Stimulated activated naive CD8-positive, alpha-beta T cell treated with anti-CD3 and anti-CD28 coated beads, Interleukin-15, Interleukin-2, amounts not matched to agents 100 ng/mL and 50 ng/mL, for 24 hours (primary cell): ENCODE data around the gene LEP.

Experiments
- H3K27ac Mint-ChIP-seq: one replicate; pipeline ENCODE4 v1.8.0; 2021; ENCODE audit warnings: mild to moderate bottlenecking, mixed read lengths
- H3K27me3 Mint-ChIP-seq: one replicate; pipeline ENCODE4 v1.8.0; 2021; ENCODE audit warnings: mixed read lengths
- H3K36me3 Mint-ChIP-seq: one replicate; pipeline ENCODE4 v1.8.0; 2021; ENCODE audit warnings: low read depth, mixed read lengths
- H3K4me1 Mint-ChIP-seq: one replicate; pipeline ENCODE4 v1.8.0; 2021; ENCODE audit warnings: low read depth, mixed read lengths
- H3K4me3 Mint-ChIP-seq: one replicate; pipeline ENCODE4 v1.8.0; 2021; ENCODE audit warnings: mild to moderate bottlenecking, mixed read lengths
- H3K9me3 Mint-ChIP-seq: one replicate; pipeline ENCODE4 v1.8.0; 2021; ENCODE audit warnings: mixed read lengths

Gene LEP

DNA sequence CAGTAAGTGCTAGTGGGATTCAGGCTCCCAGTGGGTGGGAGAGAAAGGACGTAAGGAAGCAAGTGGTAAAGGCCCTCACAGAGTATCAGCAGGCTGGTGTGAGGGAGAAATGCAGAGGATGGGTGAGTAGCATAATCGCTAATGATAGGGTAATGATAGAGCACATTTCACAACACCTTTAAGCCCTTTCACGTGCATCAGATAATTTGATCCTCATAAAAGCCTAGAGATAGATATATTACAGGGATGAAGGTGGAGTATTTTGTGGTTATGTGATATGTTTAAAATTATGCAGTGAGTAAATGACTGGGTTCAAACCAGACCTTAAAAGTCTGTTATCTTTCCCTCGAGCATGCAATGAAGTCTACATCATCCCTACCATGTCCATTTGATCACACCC, 10.3 kb downstream of the LEP start:
- Mint-ChIP-seq H3K9me3 (no peaks in the 10 kb centered on the region), H3K4me1 (no peaks in the 10 kb centered on the region), H3K27me3 (peaks cover 5% of the 10 kb centered on the region), H3K27ac (no peak overlapping the region), H3K36me3 (no peaks in the 10 kb centered on the region), H3K4me3 (no peak overlapping the region)

DNA sequence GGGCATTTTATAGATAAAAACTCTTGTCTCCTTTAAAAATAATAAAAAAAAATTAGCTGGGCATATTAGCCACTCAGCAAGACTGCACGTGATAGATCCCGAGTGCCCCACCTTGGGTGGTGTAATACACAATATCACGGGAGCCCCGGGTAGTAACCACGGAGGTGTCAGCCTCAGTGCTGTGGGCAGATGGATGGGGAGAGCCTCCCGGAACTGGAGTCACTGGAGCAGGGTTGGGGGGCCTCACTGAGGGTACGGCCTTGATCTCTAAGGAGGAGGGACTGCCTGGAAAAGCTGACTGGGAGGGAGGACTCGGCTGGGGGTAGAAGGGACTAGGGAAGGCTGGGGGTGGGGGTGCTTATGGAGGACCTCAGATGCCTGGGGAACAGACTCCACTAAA, 12.6 kb downstream of the LEP start:
- no peaks in the 10 kb centered on the region for H3K9me3 Mint-ChIP-seq
- no peak overlapping the region for H3K4me3 Mint-ChIP-seq

DNA sequence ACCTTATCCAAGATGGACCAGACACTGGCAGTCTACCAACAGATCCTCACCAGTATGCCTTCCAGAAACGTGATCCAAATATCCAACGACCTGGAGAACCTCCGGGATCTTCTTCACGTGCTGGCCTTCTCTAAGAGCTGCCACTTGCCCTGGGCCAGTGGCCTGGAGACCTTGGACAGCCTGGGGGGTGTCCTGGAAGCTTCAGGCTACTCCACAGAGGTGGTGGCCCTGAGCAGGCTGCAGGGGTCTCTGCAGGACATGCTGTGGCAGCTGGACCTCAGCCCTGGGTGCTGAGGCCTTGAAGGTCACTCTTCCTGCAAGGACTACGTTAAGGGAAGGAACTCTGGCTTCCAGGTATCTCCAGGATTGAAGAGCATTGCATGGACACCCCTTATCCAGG, 13.4 kb downstream of the LEP start:
- Mint-ChIP-seq H3K4me1 (no peaks in the 10 kb centered on the region), H3K36me3 (no peaks in the 10 kb centered on the region), H3K27ac (no peak overlapping the region), H3K4me3 (no peak overlapping the region), H3K27me3 (peaks cover 9% of the 10 kb centered on the region), H3K9me3 (no peaks in the 10 kb centered on the region)

More for the DNA sequence above, 12.6 kb downstream of the LEP start:
- no peaks in the 10 kb centered on the region for H3K36me3 Mint-ChIP-seq
- H3K4me1 Mint-ChIP-seq = no peaks in the 10 kb centered on the region
- peaks cover 9% of the 10 kb centered on the region for H3K27me3 Mint-ChIP-seq
- no peak overlapping the region for H3K27ac Mint-ChIP-seq

DNA sequence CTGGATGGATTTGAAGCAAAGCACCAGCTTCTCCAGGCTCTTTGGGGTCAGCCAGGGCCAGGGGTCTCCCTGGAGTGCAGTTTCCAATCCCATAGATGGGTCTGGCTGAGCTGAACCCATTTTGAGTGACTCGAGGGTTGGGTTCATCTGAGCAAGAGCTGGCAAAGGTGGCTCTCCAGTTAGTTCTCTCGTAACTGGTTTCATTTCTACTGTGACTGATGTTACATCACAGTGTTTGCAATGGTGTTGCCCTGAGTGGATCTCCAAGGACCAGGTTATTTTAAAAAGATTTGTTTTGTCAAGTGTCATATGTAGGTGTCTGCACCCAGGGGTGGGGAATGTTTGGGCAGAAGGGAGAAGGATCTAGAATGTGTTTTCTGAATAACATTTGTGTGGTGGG, 14.2 kb downstream of the LEP start:
- Mint-ChIP-seq H3K9me3 (no peaks in the 10 kb centered on the region), H3K27me3 (peaks cover 9% of the 10 kb centered on the region), H3K4me1 (no peaks in the 10 kb centered on the region), H3K4me3 (no peak overlapping the region), H3K27ac (no peak overlapping the region), H3K36me3 (no peaks in the 10 kb centered on the region)

DNA sequence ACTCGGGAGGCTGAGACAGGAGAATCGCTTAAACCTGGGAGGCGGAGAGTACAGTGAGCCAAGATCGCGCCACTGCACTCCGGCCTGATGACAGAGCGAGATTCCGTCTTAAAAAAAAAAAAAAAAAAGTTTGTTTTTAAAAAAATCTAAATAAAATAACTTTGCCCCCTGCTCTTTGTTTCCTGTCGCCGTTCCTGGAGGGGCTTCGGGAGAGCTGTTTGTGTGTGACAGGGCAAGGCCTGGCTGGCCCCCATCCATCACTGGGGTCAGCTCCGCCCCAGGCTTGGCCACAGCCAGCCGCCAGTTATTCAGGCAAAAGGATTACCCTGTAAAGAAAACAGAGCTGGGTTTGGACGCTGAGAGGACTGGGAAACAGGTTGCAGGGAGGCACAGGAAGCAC, 16.4 kb downstream of the LEP start:
- H3K9me3 Mint-ChIP-seq = no peaks in the 10 kb centered on the region
- H3K27ac Mint-ChIP-seq = no peak overlapping the region
- H3K36me3 Mint-ChIP-seq = no peaks in the 10 kb centered on the region
- H3K4me3 Mint-ChIP-seq = no peak overlapping the region
- H3K27me3 Mint-ChIP-seq = peaks cover 4% of the 10 kb centered on the region
- H3K4me1 Mint-ChIP-seq = no peaks in the 10 kb centered on the region

DNA sequence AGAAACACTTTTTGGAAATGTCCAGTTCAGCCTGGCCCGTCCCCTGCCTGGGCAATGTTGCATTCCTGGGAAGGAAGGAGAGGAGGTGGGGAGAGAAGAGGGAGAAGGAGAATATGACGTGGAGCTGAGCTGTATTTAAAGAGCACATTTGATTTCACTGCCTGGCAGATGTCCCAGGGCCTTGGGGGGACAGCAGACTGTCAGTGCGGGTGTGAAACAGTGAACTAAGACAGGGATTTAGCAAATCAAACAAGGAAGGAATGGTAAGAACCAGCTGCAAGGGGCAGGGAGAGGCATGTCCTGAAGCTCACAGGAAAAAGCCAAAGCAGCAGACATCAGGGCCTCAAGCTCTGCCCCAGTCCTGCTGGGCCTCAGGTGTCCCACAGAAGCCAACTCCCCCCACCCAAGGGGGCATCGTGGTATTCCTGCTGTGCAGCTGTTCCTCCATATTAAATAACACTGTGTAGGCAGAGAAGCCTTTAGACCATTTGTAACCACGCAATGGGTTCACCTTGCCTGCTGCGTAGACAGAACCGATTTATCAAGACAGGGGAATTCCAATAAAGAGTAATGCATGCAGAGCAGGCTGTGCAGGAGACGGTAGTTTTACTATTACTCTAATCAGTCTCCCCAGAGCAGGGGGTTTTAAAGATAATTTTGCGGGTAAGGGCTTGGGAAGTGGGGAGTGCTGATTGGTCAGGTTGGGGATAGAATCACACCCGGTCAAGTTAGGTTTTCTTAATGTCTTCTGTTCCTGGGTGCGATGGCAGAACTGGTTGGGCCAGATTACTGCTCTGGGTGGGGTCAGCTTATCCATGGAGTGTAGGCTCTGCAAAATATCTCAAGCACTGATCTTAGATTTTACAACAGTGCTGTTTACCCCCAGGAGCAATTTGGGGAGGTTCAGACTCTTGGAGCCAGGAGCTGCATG, 18.3 kb downstream of the LEP start:
- Mint-ChIP-seq H3K9me3 (no peaks in the 10 kb centered on the region), H3K4me3 (no peak overlapping the region), H3K4me1 (no peaks in the 10 kb centered on the region), H3K27ac (no peak overlapping the region), H3K36me3 (no peaks in the 10 kb centered on the region), H3K27me3 (peaks cover 4% of the 10 kb centered on the region)

DNA sequence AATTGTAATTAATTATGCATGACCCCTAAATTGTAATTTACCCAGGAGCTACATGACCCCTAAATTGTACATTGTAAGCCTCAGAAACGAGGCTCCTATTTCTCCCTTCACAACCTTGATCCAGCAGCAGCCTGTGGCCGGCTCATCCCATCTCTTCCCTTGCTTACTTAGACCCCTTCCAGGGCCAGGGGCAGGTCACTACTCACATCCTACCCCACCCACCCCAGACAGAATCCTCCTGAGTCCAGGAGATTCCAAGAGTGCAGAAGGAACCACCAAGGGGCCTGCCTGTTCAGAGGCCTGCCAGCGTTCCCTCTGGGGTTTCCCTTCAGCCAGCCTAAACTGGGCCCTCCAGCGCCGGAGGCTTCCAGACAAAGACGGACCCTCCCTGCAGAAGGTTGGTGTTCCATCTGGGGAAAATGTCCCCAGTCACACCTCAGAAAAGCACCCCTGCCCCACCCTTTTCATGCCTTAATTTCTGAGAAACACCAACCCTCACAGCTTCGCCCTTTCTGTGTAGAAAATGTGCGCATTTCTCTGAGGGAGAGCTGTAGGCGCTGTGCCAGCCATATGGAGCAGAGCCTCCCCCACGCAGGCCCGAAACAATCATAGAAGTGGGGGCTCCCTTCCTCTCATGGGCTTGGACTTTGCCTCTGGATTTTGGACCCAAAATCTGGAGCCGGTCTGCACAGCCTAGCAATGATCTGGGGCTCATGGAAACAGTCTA, 19.2 kb downstream of the LEP start:
- Mint-ChIP-seq H3K4me1 (no peaks in the 10 kb centered on the region), H3K4me3 (no peak overlapping the region), H3K27ac (no peak overlapping the region), H3K36me3 (no peaks in the 10 kb centered on the region), H3K27me3 (peaks cover 4% of the 10 kb centered on the region), H3K9me3 (no peaks in the 10 kb centered on the region)

DNA sequence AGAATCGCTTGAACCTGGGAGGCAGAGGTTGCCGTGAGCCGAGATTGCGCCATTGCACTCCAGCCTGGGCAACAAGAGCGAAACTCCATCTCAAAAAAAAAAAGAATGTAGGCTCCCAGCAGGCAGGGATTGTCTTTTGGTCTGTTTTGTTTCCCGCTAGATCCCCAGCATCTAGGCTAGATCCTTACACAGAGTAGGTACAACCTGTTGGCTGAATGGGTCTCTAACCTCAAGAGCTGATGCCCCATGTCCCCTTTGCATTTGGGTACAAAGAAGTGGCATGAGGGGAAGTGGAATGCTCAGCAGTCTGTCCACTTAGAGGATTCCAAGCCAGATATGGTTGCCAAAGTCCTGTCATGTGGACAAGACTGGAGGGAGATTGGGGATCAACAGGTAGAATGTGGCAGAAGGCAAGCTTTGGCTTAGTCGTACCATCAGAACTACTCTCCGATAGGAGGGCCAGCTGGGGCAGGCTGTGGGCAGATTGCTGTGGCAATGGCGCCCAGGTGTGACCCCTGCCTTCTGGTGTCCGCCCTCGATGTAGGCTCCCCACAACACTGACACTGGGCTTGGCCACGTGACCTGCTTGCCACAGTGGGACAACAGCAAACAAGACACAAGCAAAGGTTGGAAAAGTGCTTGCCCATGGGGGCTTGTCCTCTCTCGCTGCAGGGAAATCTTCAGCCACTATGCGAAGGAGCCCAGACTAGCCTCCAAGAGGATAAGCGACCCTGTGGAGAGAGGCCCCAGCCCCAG, 21.4 kb downstream of the LEP start:
- Mint-ChIP-seq H3K27me3 (peaks cover 7% of the 10 kb centered on the region), H3K4me1 (no peaks in the 10 kb centered on the region), H3K36me3 (no peaks in the 10 kb centered on the region), H3K27ac (no peak overlapping the region), H3K9me3 (no peaks in the 10 kb centered on the region), H3K4me3 (no peak overlapping the region)

DNA sequence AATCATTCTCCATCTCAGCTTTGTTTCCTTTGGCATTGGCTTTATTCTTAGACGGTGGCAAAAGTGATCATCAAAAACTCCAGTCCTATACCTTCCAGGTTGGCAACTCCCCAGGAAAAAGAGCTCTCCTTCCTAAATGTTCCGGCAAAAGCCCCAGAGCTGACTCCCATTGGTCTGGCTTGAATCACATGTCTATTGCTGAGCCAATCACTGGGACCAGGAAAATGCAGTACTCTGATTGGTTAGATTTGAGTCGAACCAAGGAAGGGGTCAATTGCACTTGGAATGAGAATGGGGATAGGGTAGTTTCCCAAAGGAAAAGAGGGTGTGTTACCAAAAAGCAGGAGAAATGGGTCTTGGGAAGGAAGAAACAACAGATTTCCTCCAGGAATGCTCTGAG, 22.3 kb downstream of the LEP start:
- Mint-ChIP-seq H3K9me3 (no peaks in the 10 kb centered on the region), H3K27me3 (peaks cover 8% of the 10 kb centered on the region), H3K27ac (no peak overlapping the region), H3K4me1 (no peaks in the 10 kb centered on the region), H3K36me3 (no peaks in the 10 kb centered on the region), H3K4me3 (no peak overlapping the region)

DNA sequence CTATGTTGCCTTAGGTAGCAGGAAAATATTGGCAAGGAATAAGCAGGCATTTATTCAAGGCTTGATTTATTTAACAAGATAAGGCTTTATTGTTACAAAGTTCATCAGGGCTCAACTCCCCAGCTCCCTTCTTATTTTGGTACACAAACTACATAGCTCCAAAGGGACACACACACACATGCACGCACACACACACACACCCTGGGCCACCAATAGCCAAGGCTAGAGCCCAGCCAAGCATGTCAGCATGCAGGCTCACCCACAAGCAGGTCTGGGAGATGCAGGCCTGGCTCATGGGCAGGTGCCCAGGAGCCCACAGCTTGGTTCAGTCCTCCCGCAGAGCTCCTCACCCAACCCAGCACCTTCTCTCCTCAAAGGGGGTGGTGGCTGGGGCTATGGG, 23.4 kb downstream of the LEP start:
- peaks cover 18% of the 10 kb centered on the region for H3K27me3 Mint-ChIP-seq
- no peak overlapping the region for H3K27ac Mint-ChIP-seq
- H3K9me3 Mint-ChIP-seq = no peaks in the 10 kb centered on the region
- no peak overlapping the region for H3K4me3 Mint-ChIP-seq
- no peaks in the 10 kb centered on the region for H3K4me1 Mint-ChIP-seq
- no peaks in the 10 kb centered on the region for H3K36me3 Mint-ChIP-seq

DNA sequence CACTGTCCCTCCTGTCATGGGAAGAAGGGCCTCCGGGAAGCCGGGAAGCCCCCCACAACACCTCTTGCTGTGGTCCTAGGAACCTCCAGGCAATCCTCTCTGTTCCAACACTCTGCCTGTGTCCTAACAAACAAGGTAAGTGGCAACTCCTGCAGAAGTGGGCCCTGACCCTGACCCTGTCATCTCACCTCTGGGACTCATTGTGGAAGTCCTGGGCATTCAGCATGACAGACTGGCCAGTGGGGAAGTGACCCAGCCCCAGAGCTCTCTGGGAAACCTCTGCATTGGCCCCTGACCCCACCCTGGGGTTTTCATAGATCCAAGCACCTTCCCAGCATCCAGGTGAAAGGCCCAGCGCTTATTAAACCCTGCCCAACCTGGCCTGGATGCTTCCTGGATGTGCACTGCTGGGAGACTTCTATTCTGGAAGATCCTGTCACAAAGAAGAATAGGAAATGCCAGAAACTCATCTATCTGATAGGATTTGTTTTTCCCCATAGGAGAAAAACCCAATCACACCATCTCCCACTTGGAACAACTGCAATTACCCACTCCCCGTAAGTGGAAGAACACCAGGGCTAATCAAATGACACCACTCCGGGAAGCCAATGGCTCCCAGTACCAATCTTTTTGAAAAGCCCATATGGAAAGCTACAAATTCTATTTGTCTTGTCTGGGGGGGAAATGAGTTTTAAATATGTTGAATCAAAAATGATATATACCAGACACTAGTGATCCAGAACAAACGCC, 24.3 kb downstream of the LEP start:
- Mint-ChIP-seq H3K4me3 (no peak overlapping the region), H3K27me3 (peaks cover 23% of the 10 kb centered on the region), H3K27ac (no peak overlapping the region), H3K36me3 (no peaks in the 10 kb centered on the region), H3K4me1 (no peaks in the 10 kb centered on the region), H3K9me3 (no peaks in the 10 kb centered on the region)

DNA sequence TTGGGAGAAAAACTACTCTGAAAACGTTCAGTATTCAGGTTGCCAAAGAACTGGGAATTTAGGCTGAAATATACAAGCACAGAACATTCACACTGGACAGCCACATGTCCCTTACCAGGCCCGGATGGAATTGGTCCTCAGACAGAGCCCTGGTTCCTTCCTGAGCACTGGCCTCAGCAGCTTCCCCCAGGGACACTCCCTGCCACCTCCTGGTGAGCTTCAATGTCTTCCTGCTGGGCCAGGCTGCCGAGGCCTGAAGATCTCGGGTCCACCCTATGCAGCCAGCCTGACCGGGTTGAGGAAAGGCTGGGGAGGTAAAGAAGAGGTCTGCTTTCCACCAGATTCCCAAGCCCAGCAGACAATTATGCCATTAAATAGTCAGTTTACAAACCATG, 24.8 kb downstream of the LEP start:
- Mint-ChIP-seq H3K4me1 (no peaks in the 10 kb centered on the region), H3K27me3 (peaks cover 23% of the 10 kb centered on the region), H3K36me3 (no peaks in the 10 kb centered on the region), H3K9me3 (no peaks in the 10 kb centered on the region), H3K4me3 (no peak overlapping the region), H3K27ac (no peak overlapping the region)

DNA sequence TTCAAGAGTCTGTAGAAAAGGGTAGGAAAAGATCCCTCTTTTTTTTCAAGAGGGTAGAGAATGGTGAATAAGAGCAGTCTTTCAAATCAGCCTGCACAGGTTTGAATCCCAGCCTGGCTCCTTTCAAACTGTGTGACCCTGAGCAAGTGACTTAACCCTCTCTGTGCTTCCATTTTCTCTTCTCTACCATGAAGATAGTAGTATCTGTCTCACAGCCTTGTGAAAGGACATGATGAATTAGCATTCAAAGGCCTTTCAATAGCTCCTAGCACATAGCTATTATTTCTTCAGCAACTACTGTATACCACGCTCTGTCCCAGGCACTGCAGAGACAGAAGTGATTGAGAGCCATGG, 25.4 kb downstream of the LEP start:
- no peak overlapping the region for H3K4me3 Mint-ChIP-seq
- H3K27ac Mint-ChIP-seq = no peak overlapping the region
- no peaks in the 10 kb centered on the region for H3K36me3 Mint-ChIP-seq
- H3K4me1 Mint-ChIP-seq = no peaks in the 10 kb centered on the region
- no peaks in the 10 kb centered on the region for H3K9me3 Mint-ChIP-seq
- peaks cover 28% of the 10 kb centered on the region for H3K27me3 Mint-ChIP-seq

DNA sequence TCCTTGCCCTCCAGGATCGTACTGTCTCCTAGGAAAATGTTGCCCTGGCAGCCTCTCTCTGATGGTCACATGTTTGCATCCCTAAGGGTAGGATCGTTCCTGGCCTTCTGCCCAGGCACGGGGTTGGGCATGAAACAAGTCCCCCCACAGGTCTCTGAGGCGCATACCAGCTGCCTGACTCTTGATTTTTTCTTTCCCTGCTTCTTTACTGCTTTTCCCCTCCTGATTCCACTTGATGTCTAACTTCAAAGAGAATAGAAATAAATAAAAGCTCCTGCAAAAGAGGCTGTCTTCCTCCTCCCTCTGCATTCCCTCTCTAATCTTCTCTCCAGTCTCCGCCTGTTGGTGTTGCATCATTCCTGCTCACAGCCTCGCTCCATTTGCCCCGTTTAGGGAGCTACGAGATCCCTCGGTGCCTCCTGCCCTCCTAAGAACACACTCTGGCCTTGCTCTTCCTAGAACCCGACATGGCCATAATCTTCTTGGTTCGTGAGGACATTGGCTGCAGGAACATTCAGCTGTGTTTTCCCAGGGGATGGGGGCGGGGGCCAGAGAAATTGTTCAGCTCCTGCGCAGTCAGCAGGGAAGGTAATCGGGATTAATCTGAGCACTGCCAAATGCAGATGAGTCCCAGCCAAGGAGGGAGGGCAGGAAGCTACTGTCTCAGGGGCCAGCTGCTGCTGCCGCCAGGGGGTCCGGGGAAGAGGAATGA, 26.0 kb downstream of the LEP start:
- no peak overlapping the region for H3K27ac Mint-ChIP-seq
- no peaks in the 10 kb centered on the region for H3K36me3 Mint-ChIP-seq
- no peak overlapping the region for H3K4me3 Mint-ChIP-seq
- H3K9me3 Mint-ChIP-seq = no peaks in the 10 kb centered on the region
- H3K4me1 Mint-ChIP-seq = no peaks in the 10 kb centered on the region
- H3K27me3 Mint-ChIP-seq = peaks cover 28% of the 10 kb centered on the region
